Endothelial cell of umbilical vein (primary cell): ENCODE results near the gene TNIP1. TPM values are rescaled to one million over a fixed set of nuclear protein-coding genes. Genes with fewer than 3 reads are reported as not detected.

Experiments
- BruUV-seq: library from RNA; stranded (reverse); fragments of 400-500 nt; replicated peaks from 2 replicates; lab custom pipeline; 2021; lab: Mats Ljungman, UMichigan
- CTCF ChIA-PET: fragments of 300-600, 350-600 bp; sonication (Branson Sonifier 250); formaldehyde crosslinking; loops from one replicate; lab custom pipeline; 2021; ENCODE audit warnings: antibody characterized with exemption, inconsistent platforms; lab: Charles Lee
- POLR2A ChIA-PET: fragments of 300-600, 350-600 bp; sonication (Branson Sonifier 250); formaldehyde crosslinking; loops from one replicate; lab custom pipeline; 2021; ENCODE audit warnings: antibody characterized with exemption, inconsistent platforms; lab: Charles Lee
- DNase-seq: peaks from one replicate; pipeline ENCODE4 v3.0.0-alpha.2; 2011; ENCODE audit warnings: low read depth, low spot score
- FAIRE-seq: peaks from 2 replicates; lab custom pipeline; 2011; peaks lifted over from hg19 to GRCh38; lab: Jason Lieb, UNC
- H2AFZ ChIP-seq: 2 replicates; pipeline ENCODE4 v1.6.0; 2012; ENCODE audit warnings: low read depth, low read length, control low read depth, inconsistent platforms
- H3K27ac ChIP-seq: 2 replicates; pipeline ENCODE4 v1.5.1; 2011; ENCODE audit warnings: low read depth, mild to moderate bottlenecking, control low read depth, low read length, moderate library complexity; ENCODE audit not compliant: insufficient read depth
- H3K27me3 ChIP-seq, 2 experiments: 2 replicates each; pipeline versions ENCODE4 v1.6.0 to v1.6.1; 2011; ENCODE audit warnings: low read length in 2 of 2, mixed read lengths in 1 of 2; ENCODE audit not compliant: control insufficient read depth in 2 of 2, insufficient read depth in 2 of 2
- H3K36me3 ChIP-seq, 2 experiments: 2 replicates in 1 of 2; 3 replicates in 1 of 2; pipeline ENCODE4 v1.5.1; 2011; ENCODE audit warnings: low read length in 2 of 2, mild to moderate bottlenecking in 1 of 2, moderate library complexity in 1 of 2; ENCODE audit not compliant: control insufficient read depth in 2 of 2, insufficient read depth in 2 of 2; ENCODE audit errors: extremely low read depth in 1 of 2
- H3K4me1 ChIP-seq: 3 replicates; pipeline ENCODE4 v1.5.1; 2011; ENCODE audit warnings: mild to moderate bottlenecking, low read length; ENCODE audit not compliant: control insufficient read depth, insufficient read depth; ENCODE audit errors: extremely low read depth
- H3K4me2 ChIP-seq: 2 replicates; pipeline ENCODE4 v1.6.1; 2011; ENCODE audit warnings: low read length, control low read depth, mixed read lengths; ENCODE audit not compliant: insufficient read depth
- H3K4me3 ChIP-seq, 3 experiments: fragments of 200-600 bp in 1 of 3; sonication (generic), shearing (Covaris generic) in 1 of 3; replicated peaks in 1 of 3; 2 replicates each; pipeline ENCODE4 v1.5.1; 2011 to 2016; ENCODE audit warnings: control low read depth in 3 of 3, low read length in 3 of 3, mild to moderate bottlenecking in 2 of 3, inconsistent platforms in 1 of 3, low read depth in 1 of 3, moderate library complexity in 1 of 3; ENCODE audit not compliant: insufficient read depth in 1 of 3
- H3K79me2 ChIP-seq: 2 replicates; pipeline ENCODE4 v1.6.0; 2012; ENCODE audit warnings: low read length, inconsistent platforms; ENCODE audit not compliant: control insufficient read depth, insufficient read depth
- H3K9ac ChIP-seq: replicated peaks from 2 replicates; pipeline ENCODE3; 2011; ENCODE audit warnings: low read length, control low read depth; ENCODE audit not compliant: insufficient read depth; ENCODE audit errors: extremely low read depth
- H3K9me1 ChIP-seq: replicated peaks from 3 replicates; pipeline ENCODE4 v1.6.0; 2011; ENCODE audit warnings: mild to moderate bottlenecking, low read length; ENCODE audit not compliant: control insufficient read depth, insufficient read depth; ENCODE audit errors: extremely low read depth
- H3K9me3 ChIP-seq: replicated peaks from 2 replicates; pipeline ENCODE4 v1.5.1; 2012; ENCODE audit warnings: low read length, inconsistent platforms; ENCODE audit not compliant: control insufficient read depth, insufficient read depth
- H4K20me1 ChIP-seq: replicated peaks from 2 replicates; pipeline ENCODE3; 2011; ENCODE audit warnings: mild to moderate bottlenecking, low read length; ENCODE audit not compliant: control insufficient read depth, insufficient read depth; ENCODE audit errors: extremely low read depth
- CTCF ChIP-seq, 2 donors: IDR thresholded peaks; 1 replicate in 1 of 2; 2 replicates in 1 of 2; pipeline ENCODE4 v1.5.1; 2011; ENCODE audit warnings: low read length in 2 of 2, mild to moderate bottlenecking in 2 of 2, moderate library complexity in 2 of 2, control low read depth in 1 of 2, inconsistent platforms in 1 of 2, low read depth in 1 of 2; ENCODE audit not compliant: insufficient read depth in 1 of 2; ENCODE audit errors: extremely low read depth in 1 of 2
- EZH2 ChIP-seq: IDR thresholded peaks from 2 replicates; pipeline ENCODE4 v1.6.1; 2012; ENCODE audit warnings: borderline replicate concordance, low read depth, mild to moderate bottlenecking, moderate library complexity, low read length, inconsistent platforms; ENCODE audit not compliant: severe bottlenecking
- FOS ChIP-seq: IDR thresholded peaks from 2 replicates; pipeline ENCODE4 v1.6.1; 2011; ENCODE audit warnings: mild to moderate bottlenecking, low read length, moderate library complexity, borderline replicate concordance; ENCODE audit not compliant: insufficient read depth
- GATA2 ChIP-seq: IDR thresholded peaks from 2 replicates; pipeline ENCODE4 v1.7.0; 2011; ENCODE audit warnings: low read depth, mild to moderate bottlenecking, moderate library complexity, mixed read lengths, low read length; ENCODE audit not compliant: insufficient read length, insufficient read depth
- JUN ChIP-seq: IDR thresholded peaks from 2 replicates; pipeline ENCODE4 v1.6.1; 2011; ENCODE audit warnings: borderline replicate concordance, low read depth; ENCODE audit not compliant: insufficient read length, insufficient read depth
- MAX ChIP-seq: IDR thresholded peaks from 2 replicates; pipeline ENCODE4 v1.6.1; 2011; ENCODE audit not compliant: insufficient read depth, insufficient read length
- MYC ChIP-seq: IDR thresholded peaks from one replicate; pipeline ENCODE4 v1.6.1; 2011; ENCODE audit warnings: mild to moderate bottlenecking, low read depth, low read length
- POLR2A ChIP-seq: IDR thresholded peaks from 2 replicates; pipeline ENCODE4 v1.6.1; 2012; ENCODE audit warnings: low read depth, mild to moderate bottlenecking, control low read depth, low read length
- POLR2AphosphoS5 ChIP-seq: IDR thresholded peaks from 2 replicates; pipeline ENCODE4 v1.6.1; 2012; ENCODE audit warnings: low read depth, mild to moderate bottlenecking, control low read depth, low read length, moderate library complexity; ENCODE audit not compliant: insufficient read depth
- dilution Hi-C: fragments of 300-500 bp; cut with MboI; formaldehyde crosslinking; loops from one replicate; pipeline ENCODE4 v1.15.0; 2019; ENCODE audit warnings: low sequenced_read_pairs; ENCODE audit not compliant: extremely low pct_ligation_motif_present
- intact Hi-C: fragments of 100-400 bp; cut with micrococcal nuclease; formaldehyde crosslinking; loops from one replicate; pipeline ENCODE4 v1.10.0; 2022
- polyA plus RNA-seq, 4 experiments: library from polyadenylated mRNA; depleted of rRNA in 3 of 4; stranded (reverse) in 3 of 4; unstranded in 1 of 4; fragments of >200 nt; gene quantifications; 2 replicates each; pipeline versions ENCODE4 v1.2.1 to v1.2.3, GENCODE V29; 2011 to 2012; ENCODE audit warnings: missing spikeins in 1 of 4
- total RNA-seq: library from RNA; stranded (reverse); gene quantifications from 2 replicates; pipeline ENCODE4 v1.2.3, GENCODE V29; 2021

TNIP1 gene
- total and polyA plus RNA-seq, 2 donors (not counting 3 experiments of a cell fraction or from before 2014, with no cell fraction given), result 43.0 to 96.8 TPM

DNA sequence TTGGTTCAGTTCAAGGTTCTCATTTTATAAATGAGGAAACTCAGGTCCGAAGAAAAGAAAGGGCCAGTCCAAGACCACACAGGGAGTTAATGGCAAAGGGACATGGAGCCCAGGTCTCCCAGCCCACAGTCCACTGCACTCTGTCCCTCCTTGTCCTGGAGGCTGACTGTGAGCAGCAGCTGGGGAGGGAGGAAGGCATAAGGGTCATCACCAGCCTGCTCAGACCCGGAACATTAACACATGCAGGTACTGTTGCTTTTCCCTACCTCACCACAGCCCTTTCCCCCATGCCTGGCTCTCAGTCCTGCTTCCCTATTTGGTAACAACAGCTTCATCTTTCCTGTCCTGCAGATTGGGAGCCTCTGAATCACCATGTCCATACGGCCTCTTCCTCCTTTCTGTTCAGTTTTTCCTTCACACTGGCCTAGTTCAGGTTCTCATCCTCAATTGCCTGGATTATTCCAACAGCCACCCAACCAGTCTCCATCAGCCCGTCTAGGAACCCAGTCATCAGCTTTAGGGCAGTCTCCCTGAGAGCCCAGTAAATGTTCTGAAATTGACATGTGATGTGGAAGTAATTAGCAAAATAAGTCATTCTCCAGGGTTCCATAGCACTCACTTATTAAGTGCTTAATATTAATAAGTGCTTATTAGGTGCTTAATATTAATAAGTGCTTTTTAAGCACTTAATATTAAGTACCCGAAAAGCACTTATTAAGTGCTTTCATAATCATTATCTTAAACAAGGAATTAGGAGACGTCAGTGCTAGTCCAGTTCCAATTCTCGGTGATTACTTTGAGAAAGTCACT lies 56.2 kb downstream of the TNIP1 start:
- no peak for FAIRE-seq
- dilution Hi-C loops, result no loop called here
- CTCF ChIA-PET, result interaction anchor here (0.8 to 1.9 kb wide), 6 partner anchors 11 to 90 kb away, joined by 3 to 6 read pairs (median 4); no protein-coding TSS in a partner anchor

More for the DNA sequence above, 56.2 kb downstream of the TNIP1 start:
- no peak overlapping the region for H3K4me2 ChIP-seq
- no peak overlapping the region for H3K4me3 ChIP-seq
- H3K9me1 ChIP-seq, result no peaks in the 10 kb centered on the region
- H3K27ac ChIP-seq, result no peak overlapping the region
- intact Hi-C loops, result no loop called here
- H3K9me3 ChIP-seq, result no peaks in the 10 kb centered on the region
- no TSS peak for BruUV-seq
- no peak for DNase-seq
- no peaks in the 10 kb centered on the region for H3K79me2 ChIP-seq
- H2AFZ ChIP-seq, result no peak overlapping the region
- H3K36me3 ChIP-seq, result peaks cover 0 to 8% of the 10 kb centered on the region in 2 experiments
- H3K27me3 ChIP-seq, result no peaks in the 10 kb centered on the region
- peaks cover 24% of the 10 kb centered on the region for H3K4me1 ChIP-seq
- TF ChIP-seq FOS (no peak), POLR2AphosphoS5 (no peak), GATA2 (no peak), MAX (no peak), POLR2A (no peak), EZH2 (no peak), MYC (no peak), JUN (no peak), CTCF (IDR thresholded peaks at IDR 0.05; ENCODE audit: extremely low read depth in 1 of 2, insufficient read depth in 1 of 2, low read depth in 1 of 2, low read length in 2 of 2) (no peak)
- POLR2A ChIA-PET, result no interaction called here
- H3K9ac ChIP-seq, result no peak overlapping the region
- no peaks in the 10 kb centered on the region for H4K20me1 ChIP-seq
